K562 (cell line): ENCODE data around the gene USP13. TPM values are rescaled to one million over a fixed set of nuclear protein-coding genes. Genes with fewer than 3 reads are reported as not detected.

Experiments
- ASH1L ChIP-seq: fragments of 450-650 bp; IDR thresholded peaks from 2 replicates; pipeline ENCODE4 v1.6.1; 2018; ENCODE audit warnings: borderline replicate concordance, mild to moderate bottlenecking, low read depth; ENCODE audit not compliant: partially characterized antibody
- CBFA2T2 ChIP-seq: fragments of 450-650 bp; conservative IDR thresholded peaks from 2 replicates; pipeline ENCODE4 v1.6.1; 2017; ENCODE audit warnings: mild to moderate bottlenecking
- DEAF1 ChIP-seq: fragments of 450-650 bp; formaldehyde crosslinking; IDR thresholded peaks from 2 replicates; pipeline ENCODE4 v1.4.0; 2020; ENCODE audit warnings: mild to moderate bottlenecking, moderate library complexity
- FUS ChIP-seq: fragments of 200-400 bp; formaldehyde crosslinking; optimal IDR thresholded peaks from 2 replicates; pipeline ENCODE3; 2017; ENCODE audit warnings: low read depth, low read length
- HDAC2 ChIP-seq: fragments of 450-650 bp; IDR thresholded peaks from 2 replicates; pipeline ENCODE4 v1.6.1; 2016; ENCODE audit warnings: mild to moderate bottlenecking
- HEY1 ChIP-seq: fragments of 250-450 bp; sonication (Bioruptor Pico); IDR thresholded peaks from 2 replicates; pipeline ENCODE4 v1.5.0; 2020; ENCODE audit warnings: mild to moderate bottlenecking, moderate library complexity, borderline replicate concordance
- MTA2 ChIP-seq: fragments of 450-650 bp; IDR thresholded peaks from 2 replicates; pipeline ENCODE4 v1.6.1; 2016; ENCODE audit warnings: low read depth
- NR4A1 ChIP-seq, 2 experiments: fragments of 250-450 bp in 1 of 2; fragments of 450-650 bp in 1 of 2; sonication (Bioruptor Pico) in 1 of 2; IDR thresholded peaks; 2 replicates each; pipeline versions ENCODE4 v1.4.0 to v1.6.1; 2016 to 2020; ENCODE audit warnings: mild to moderate bottlenecking in 2 of 2, missing compliant biosample characterization in 1 of 2, missing genetic modification characterization in 1 of 2, moderate library complexity in 1 of 2
- RBM39 ChIP-seq: fragments of 200-400 bp; formaldehyde crosslinking; optimal IDR thresholded peaks from 2 replicates; pipeline ENCODE3; 2018; ENCODE audit warnings: low read depth, low read length
- RFX7 ChIP-seq: fragments of 250-450 bp; sonication (Bioruptor Pico); IDR thresholded peaks from 2 replicates; pipeline ENCODE4 v1.5.1; 2021; ENCODE audit warnings: mild to moderate bottlenecking
- SMARCA4 ChIP-seq: fragments of 450-650 bp; IDR thresholded peaks from 2 replicates; pipeline ENCODE4 v1.6.1; 2016
- SNIP1 ChIP-seq: fragments of 450-650 bp; IDR thresholded peaks from 2 replicates; pipeline ENCODE4 v1.7.1; 2017; ENCODE audit warnings: low read depth, mild to moderate bottlenecking
- SRF ChIP-seq, 2 experiments: fragments of 250-450, 450-650 bp in 1 of 2; sonication (Bioruptor Pico) in 1 of 2; sonication (generic) in 1 of 2; formaldehyde crosslinking; IDR thresholded peaks; 2 replicates each; pipeline versions ENCODE4 v1.5.0 to v1.5.1; 2020 to 2022; ENCODE audit warnings: mild to moderate bottlenecking in 1 of 2, missing genetic modification reagents in 1 of 2
- TARDBP ChIP-seq: fragments of 450-650 bp; IDR thresholded peaks from 2 replicates; pipeline ENCODE4 v1.6.1; 2016
- TEAD2 ChIP-seq: fragments of 450-650 bp; IDR thresholded peaks from 2 replicates; pipeline ENCODE4 v1.6.1; 2016; ENCODE audit warnings: missing genetic modification characterization, control low read depth, missing compliant biosample characterization
- TEAD4 ChIP-seq, 2 experiments: sonication (generic) in 1 of 2; formaldehyde crosslinking in 1 of 2; IDR thresholded peaks; 2 replicates each; pipeline versions ENCODE4 v1.6.1 to v1.8.0; 2012 to 2022; ENCODE audit warnings: borderline replicate concordance in 1 of 2, inconsistent platforms in 1 of 2, low read length in 1 of 2, mild to moderate bottlenecking in 1 of 2, missing genetic modification reagents in 1 of 2
- THRA ChIP-seq: fragments of 450-650 bp; IDR thresholded peaks from 2 replicates; pipeline ENCODE4 v1.6.1; 2017; ENCODE audit warnings: mild to moderate bottlenecking, moderate library complexity
- YY1 ChIP-seq, 3 experiments: IDR thresholded peaks; 2 replicates each; pipeline ENCODE4 v1.6.1; 2011; ENCODE audit warnings: low read length in 2 of 3, mild to moderate bottlenecking in 2 of 3, moderate library complexity in 2 of 3, borderline replicate concordance in 1 of 3, control low read depth in 1 of 3, low read depth in 1 of 3; ENCODE audit not compliant: insufficient read depth in 3 of 3, insufficient replicate concordance in 2 of 3, control insufficient read depth in 1 of 3, insufficient read length in 1 of 3; ENCODE audit errors: extremely low read depth in 1 of 3
- ZKSCAN1 ChIP-seq: fragments of 150-350 bp; IDR thresholded peaks from 2 replicates; pipeline ENCODE4 v1.6.1; 2016; ENCODE audit warnings: low read depth, low read length
- ZNF217 ChIP-seq: sonication (generic); formaldehyde crosslinking; IDR thresholded peaks from 2 replicates; pipeline ENCODE4 v1.8.0; 2022; ENCODE audit warnings: mild to moderate bottlenecking, missing genetic modification reagents
- ZNF316 ChIP-seq: fragments of 450-650 bp; IDR thresholded peaks from 2 replicates; pipeline ENCODE4 v1.6.1; 2016
- ZNF408 ChIP-seq: fragments of 250-450 bp; sonication (Bioruptor Pico); IDR thresholded peaks from 2 replicates; pipeline ENCODE4 v1.4.0; 2020; ENCODE audit warnings: low read depth, mild to moderate bottlenecking, moderate library complexity
- polyA plus RNA-seq, 8 experiments: library from polyadenylated mRNA; depleted of rRNA in 4 of 8; stranded (reverse) in 5 of 8; unstranded in 3 of 8; fragments of >200 nt; fragmentation: Nextera tagmentation in 2 of 8; fragmentation: Illumina TruSeq in 1 of 8; extraction: Ambion mirVana in 2 of 8; extraction: Trizol in 1 of 8; gene quantifications; 2 replicates each; pipeline versions ENCODE4 v1.2.1 to v1.2.3, GENCODE V29; 2011 to 2014; ENCODE audit warnings: inconsistent platforms in 1 of 8, missing spikeins in 1 of 8
- total RNA-seq, 7 experiments: library from RNA; depleted of rRNA in 6 of 7; stranded (reverse); fragments of >200 nt in 6 of 7; fragmentation: Illumina TruSeq in 2 of 7; extraction: Trizol in 2 of 7; gene quantifications; 2 replicates each; pipeline versions ENCODE4 v1.2.1 to v1.2.3, GENCODE V29; 2011 to 2021; ENCODE audit warnings: low replicate concordance in 1 of 7
- TF ChIP-seq, protein P1 (sequence below): fragments of 450-650 bp; formaldehyde crosslinking; IDR thresholded peaks from 2 replicates; pipeline ENCODE4 v1.4.0; 2022; ENCODE audit warnings: missing genetic modification characterization
- TF ChIP-seq, protein P2 (sequence below): sonication (generic); formaldehyde crosslinking; IDR thresholded peaks from 2 replicates; pipeline ENCODE4 v1.8.0; 2022; ENCODE audit warnings: mild to moderate bottlenecking, missing genetic modification reagents

USP13 gene
- total and polyA plus RNA-seq, 9 of the 15 experiments (the other 6 are each of a cell fraction or from before 2014, with no cell fraction given) = 0.11 to 2.3 (median 0.51) TPM

DNA sequence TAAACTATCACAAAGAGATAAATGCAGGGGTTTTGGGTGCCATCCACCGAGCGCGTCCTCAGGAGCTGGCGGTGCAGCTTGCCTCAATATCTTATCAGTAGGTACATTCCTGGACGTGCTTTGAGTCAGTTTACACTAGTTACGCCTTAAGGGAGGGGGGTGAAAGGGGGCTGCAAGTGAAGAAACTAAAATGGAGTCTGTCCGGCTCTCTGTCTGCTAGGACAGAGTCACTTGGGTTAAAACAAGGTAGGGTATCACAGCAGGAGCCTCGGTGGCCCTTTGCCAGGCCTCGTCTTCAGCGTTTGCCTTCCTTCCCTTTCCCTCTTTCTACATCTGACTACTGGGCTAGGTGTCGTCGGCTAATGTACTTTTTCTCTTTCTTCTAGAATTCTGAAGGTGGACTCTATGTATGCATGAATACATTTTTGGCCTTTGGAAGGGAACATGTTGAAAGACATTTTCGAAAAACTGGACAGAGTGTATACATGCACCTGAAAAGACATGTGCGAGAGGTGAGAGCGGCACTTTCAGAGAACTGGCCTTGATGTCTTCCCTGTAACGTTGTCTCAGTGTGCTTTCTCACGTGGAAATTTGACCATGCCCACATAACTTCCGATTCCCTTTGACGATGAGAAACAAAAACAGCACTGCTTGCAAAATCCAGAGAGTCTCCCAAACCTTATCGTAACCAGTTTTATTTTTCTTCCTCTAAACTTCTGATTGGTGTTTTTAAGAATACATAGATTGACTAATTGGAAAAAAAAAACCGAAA lies 28.8 kb downstream of the USP13 start (continued):
- TF ChIP-seq YY1 (IDR thresholded peaks at IDR 0.05; ENCODE audit: borderline replicate concordance in 1 of 3, control insufficient read depth in 1 of 3, extremely low read depth in 1 of 3, insufficient read depth in 3 of 3, insufficient read length in 1 of 3, insufficient replicate concordance in 2 of 3, low read depth in 1 of 3, low read length in 2 of 3) (peak in 1 of 3 experiments; percentile 34), TEAD4 (IDR thresholded peaks at IDR 0.05; ENCODE audit: low read length) (no peak), TEAD4 (CRISPR knock-in tag; IDR thresholded peaks at IDR 0.05; ENCODE audit: borderline replicate concordance) (no peak), TARDBP (no peak), NR4A1 (CRISPR knock-in tag; IDR thresholded peaks at IDR 0.05) (no peak), NR4A1 (tag; IDR thresholded peaks at IDR 0.05) (peak; percentile 88), FUS (no peak), ZNF217 (CRISPR knock-in tag) (no peak), SNIP1 (no peak), MTA2 (no peak), ZNF316 (peak; percentile 53), THRA (no peak), TEAD2 (tag) (0 out of 2 replicates have a peak, but pooled peaks have one; percentile 22), ASH1L (no peak), ZKSCAN1 (no peak), SRF (CRISPR knock-in tag; IDR thresholded peaks at IDR 0.05) (no peak), ZNF408 (CRISPR knock-in tag) (no peak), HDAC2 (no peak), RFX7 (CRISPR knock-in tag) (no peak), HEY1 (CRISPR knock-in tag) (no peak), CBFA2T2 (no peak), RBM39 (no peak), SMARCA4 (no peak), DEAF1 (CRISPR knock-in tag) (no peak)
- TF ChIP-seq, protein P1, sequence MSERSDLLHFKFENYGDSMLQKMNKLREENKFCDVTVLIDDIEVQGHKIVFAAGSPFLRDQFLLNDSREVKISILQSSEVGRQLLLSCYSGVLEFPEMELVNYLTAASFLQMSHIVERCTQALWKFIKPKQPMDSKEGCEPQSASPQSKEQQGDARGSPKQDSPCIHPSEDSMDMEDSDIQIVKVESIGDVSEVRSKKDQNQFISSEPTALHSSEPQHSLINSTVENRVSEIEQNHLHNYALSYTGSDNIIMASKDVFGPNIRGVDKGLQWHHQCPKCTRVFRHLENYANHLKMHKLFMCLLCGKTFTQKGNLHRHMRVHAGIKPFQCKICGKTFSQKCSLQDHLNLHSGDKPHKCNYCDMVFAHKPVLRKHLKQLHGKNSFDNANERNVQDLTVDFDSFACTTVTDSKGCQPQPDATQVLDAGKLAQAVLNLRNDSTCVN (CRISPR knock-in tag) = no peak
- TF ChIP-seq, protein P2, sequence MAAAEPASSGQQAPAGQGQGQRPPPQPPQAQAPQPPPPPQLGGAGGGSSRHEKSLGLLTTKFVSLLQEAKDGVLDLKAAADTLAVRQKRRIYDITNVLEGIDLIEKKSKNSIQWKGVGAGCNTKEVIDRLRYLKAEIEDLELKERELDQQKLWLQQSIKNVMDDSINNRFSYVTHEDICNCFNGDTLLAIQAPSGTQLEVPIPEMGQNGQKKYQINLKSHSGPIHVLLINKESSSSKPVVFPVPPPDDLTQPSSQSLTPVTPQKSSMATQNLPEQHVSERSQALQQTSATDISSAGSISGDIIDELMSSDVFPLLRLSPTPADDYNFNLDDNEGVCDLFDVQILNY (CRISPR knock-in tag) = no peak
